RWPE1 (cell line): ENCODE results near the gene TSHZ2.

Experiments used
- CTCF ChIA-PET: fragments of 350-600 bp; sonication (Branson Sonifier 250); formaldehyde crosslinking; extraction: SDS; loops from one replicate; lab custom pipeline; 2021; lab: Yijun Ruan, JAX
- POLR2A ChIA-PET: fragments of 400-600 bp; formaldehyde crosslinking; extraction: SDS; loops from one replicate; lab custom pipeline; 2020; ENCODE audit warnings: antibody characterized with exemption; ENCODE audit not compliant: low non-redundant PET; lab: Yijun Ruan, JAX
- DNase-seq: peaks from one replicate; pipeline ENCODE4 v3.0.0; 2012; ENCODE audit warnings: low spot score
- H3K27ac ChIP-seq: fragments of 450-650 bp; 2 replicates; pipeline ENCODE4 v1.5.1; 2017
- CTCF ChIP-seq: fragments of 450-650 bp; conservative IDR thresholded peaks from 2 replicates; pipeline ENCODE4 v1.5.1; 2017; ENCODE audit warnings: low read depth, mild to moderate bottlenecking

The TSHZ2 gene

GRCh38 chr20:53104884-53105283 lies 132.7 kb downstream of the TSHZ2 start:
- no peak for DNase-seq
- POLR2A ChIA-PET, result no interaction called here
- CTCF ChIA-PET, result no interaction called here
- TF ChIP-seq CTCF, result no peak
- H3K27ac ChIP-seq, result no peak overlapping the region

DNA sequence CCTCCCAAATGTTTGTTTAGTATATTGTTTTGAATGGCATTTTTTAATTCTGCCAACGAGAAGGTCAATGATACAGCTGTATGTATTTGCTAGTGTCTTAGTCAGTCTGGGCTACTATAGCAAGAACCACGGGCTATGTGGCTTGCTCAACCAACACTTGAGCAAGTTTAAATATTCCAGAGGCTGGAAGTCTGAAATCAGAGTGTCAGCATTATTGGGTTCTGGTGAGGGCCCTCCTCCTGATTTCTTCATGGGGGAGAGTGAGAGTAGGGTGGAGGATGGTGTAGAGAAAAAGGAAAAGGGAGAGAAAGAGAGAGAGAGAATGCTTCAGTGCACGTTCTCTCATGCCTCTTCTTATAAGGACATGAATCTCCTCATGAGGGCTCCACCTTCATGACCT lies 144.6 kb downstream of the TSHZ2 start:
- TF ChIP-seq CTCF, result no peak
- no peak overlapping the region for H3K27ac ChIP-seq
- no peak for DNase-seq
- CTCF ChIA-PET, result interaction anchor here (0.7 kb wide), 1 partner anchor 26 kb away, joined by 3 read pairs; no protein-coding TSS in a partner anchor
- POLR2A ChIA-PET, result no interaction called here

DNA sequence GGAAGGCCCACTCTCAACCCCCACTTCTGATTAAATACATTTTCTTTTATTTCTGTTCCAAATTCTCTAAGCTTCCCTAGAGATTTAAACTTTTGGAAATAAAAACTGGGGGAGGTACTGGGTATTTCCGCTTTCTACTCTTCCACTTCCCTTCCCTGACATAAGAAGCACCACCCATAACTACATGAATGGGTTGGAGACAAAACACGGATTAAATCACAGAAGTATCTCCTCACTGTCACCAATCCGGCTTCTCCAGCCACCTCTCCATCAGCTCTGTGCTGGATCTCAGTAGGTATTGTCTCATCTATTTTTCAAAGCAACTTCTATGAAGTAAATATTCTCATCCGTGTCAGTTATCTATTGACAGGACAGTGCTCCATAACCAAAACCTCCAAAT lies 150.7 kb downstream of the TSHZ2 start:
- no peak overlapping the region for H3K27ac ChIP-seq
- CTCF ChIA-PET, result no interaction called here
- no peak for DNase-seq
- TF ChIP-seq CTCF, result no peak
- POLR2A ChIA-PET, result no interaction called here

DNA sequence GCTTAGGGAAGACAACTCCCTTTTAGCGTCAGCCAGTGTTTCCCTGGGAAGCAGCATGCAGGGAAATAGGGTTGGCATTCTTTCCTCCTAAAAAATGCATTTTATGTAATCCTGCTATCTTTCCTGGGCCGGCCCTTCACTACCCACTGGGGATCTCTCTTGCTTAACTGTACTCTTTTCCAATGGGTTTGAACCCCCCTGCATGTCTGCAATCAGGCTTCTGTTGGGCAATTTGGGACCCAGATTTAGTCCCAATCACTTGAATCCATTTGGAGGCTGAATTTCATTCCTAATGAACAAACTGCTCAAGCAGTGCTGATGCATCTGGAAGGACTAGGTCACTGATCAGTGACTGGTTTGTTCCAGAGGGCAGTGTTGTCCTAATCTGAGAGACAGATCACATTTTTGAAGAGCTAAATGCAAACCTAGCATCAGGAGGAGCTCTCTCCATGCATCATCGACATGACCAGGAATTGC lies 152.0 kb downstream of the TSHZ2 start:
- H3K27ac ChIP-seq, result no peak overlapping the region
- POLR2A ChIA-PET, result no interaction called here
- no peak for DNase-seq
- TF ChIP-seq CTCF, result no peak
- CTCF ChIA-PET, result no interaction called here

DNA sequence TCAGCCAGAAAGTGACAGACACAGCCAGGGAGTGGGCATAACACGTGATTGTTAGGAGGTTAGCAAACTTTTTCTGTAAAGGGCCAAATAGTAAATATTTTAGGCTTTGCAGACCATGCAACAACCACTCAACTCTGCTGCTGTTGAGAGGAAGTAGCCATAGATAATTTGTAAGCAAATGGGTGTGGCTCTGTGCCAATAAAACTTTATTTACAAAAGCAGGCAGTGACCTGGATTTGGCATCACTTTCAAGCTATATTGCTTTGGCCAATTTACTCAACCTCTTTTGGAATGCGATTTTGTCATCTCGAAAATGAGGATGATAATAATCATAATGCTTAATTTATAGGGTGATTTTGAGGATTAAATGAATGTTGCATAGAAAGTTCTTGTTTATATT lies 152.6 kb downstream of the TSHZ2 start:
- DNase-seq, result no peak
- no peak overlapping the region for H3K27ac ChIP-seq
- no peak for TF ChIP-seq CTCF
- ChIA-PET POLR2A (no interaction called here), CTCF (no interaction called here)

DNA sequence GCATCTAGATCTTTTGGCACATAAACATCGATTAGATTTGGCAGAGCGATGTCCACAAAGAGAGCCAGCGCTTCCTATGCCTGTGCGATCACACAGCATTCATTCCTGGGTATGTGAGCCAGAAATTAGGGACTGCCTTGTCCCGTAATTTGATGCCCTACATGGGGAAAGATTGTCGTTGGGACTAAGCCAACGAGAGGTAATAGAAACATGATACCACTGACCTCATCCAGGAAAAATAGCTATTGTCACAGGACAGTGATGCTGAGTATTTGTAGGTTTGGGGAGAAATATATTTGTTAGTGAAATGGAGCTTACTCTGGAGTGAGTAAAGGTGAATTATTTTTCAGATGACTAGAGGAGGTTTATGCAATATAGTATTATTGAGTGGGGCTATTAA lies 154.0 kb downstream of the TSHZ2 start:
- no peak for DNase-seq
- H3K27ac ChIP-seq, result no peak overlapping the region
- CTCF ChIA-PET, result no interaction called here
- no peak for TF ChIP-seq CTCF
- POLR2A ChIA-PET, result no interaction called here

DNA sequence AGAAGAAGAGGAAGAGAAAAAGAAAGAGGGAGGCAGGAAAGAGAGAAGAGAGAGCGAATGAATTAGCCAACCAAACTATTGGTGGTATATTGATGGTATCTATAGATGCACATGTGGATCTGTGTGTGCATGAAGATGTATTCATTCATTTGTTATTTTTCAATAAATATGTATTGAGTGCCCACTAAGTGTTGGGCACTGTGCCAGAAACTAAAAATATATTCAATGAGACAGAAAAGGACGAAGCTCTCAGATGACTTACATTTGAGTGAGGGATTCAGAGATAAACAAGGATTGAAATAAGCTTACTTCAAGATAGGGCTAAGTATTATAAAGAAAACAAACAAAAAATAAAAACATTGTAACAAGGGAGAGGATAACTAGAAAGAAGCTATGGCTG lies 154.9 kb downstream of the TSHZ2 start:
- no peak for TF ChIP-seq CTCF
- POLR2A ChIA-PET, result no interaction called here
- H3K27ac ChIP-seq, result no peak overlapping the region
- no peak for DNase-seq
- CTCF ChIA-PET, result interaction anchor here (1.1 kb wide), 1 partner anchor 13 kb away, joined by 3 read pairs; no protein-coding TSS in a partner anchor
